22Rv1 (cell line): ENCODE measurements around the gene TMED4.

ENCODE experiments used
- ZFX ChIP-seq: fragments of 450-650 bp; IDR thresholded peaks from 2 replicates; pipeline ENCODE4 v1.6.1; 2017; ENCODE audit warnings: antibody characterized with exemption, borderline replicate concordance
- TF ChIP-seq, protein P1 (sequence below): fragments of 450-650 bp; IDR thresholded peaks from 2 replicates; pipeline ENCODE4 v1.5.1; 2017; ENCODE audit warnings: mild to moderate bottlenecking

GRCh38 chr7:44574287-44574872 is 7.7 kb downstream of the TMED4 start:
- TF ChIP-seq, protein P1, sequence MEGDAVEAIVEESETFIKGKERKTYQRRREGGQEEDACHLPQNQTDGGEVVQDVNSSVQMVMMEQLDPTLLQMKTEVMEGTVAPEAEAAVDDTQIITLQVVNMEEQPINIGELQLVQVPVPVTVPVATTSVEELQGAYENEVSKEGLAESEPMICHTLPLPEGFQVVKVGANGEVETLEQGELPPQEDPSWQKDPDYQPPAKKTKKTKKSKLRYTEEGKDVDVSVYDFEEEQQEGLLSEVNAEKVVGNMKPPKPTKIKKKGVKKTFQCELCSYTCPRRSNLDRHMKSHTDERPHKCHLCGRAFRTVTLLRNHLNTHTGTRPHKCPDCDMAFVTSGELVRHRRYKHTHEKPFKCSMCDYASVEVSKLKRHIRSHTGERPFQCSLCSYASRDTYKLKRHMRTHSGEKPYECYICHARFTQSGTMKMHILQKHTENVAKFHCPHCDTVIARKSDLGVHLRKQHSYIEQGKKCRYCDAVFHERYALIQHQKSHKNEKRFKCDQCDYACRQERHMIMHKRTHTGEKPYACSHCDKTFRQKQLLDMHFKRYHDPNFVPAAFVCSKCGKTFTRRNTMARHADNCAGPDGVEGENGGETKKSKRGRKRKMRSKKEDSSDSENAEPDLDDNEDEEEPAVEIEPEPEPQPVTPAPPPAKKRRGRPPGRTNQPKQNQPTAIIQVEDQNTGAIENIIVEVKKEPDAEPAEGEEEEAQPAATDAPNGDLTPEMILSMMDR = no peak
- TF ChIP-seq ZFX = no peak
